SK-N-SH (cell line): Measurements from ENCODE around the gene NTSR2. TPM values are rescaled to one million over a fixed set of nuclear protein-coding genes. Genes with fewer than 3 reads are reported as not detected.

Source experiments
- CTCF ChIA-PET: fragments of 300-600, 350-600 bp; formaldehyde crosslinking; extraction: SDS; loops from one replicate; lab custom pipeline; 2021; lab: Yijun Ruan, JAX
- POLR2A ChIA-PET: fragments of 350-600 bp; sonication (Branson Sonifier 250); formaldehyde crosslinking; extraction: SDS; loops from one replicate; lab custom pipeline; 2020; ENCODE audit warnings: antibody characterized with exemption, inconsistent platforms; lab: Yijun Ruan, JAX
- DNase-seq: peaks from one replicate; pipeline ENCODE4 v3.0.0; 2012
- H2AFZ ChIP-seq: fragments of 200-600 bp; sonication (generic); 2 replicates; pipeline ENCODE4 v1.8.1; 2016; ENCODE audit warnings: antibody characterized with exemption, mild to moderate bottlenecking, low read depth
- H3F3A ChIP-seq: fragments of 200-600 bp; sonication (generic); replicated peaks from 2 replicates; pipeline ENCODE3; 2016; ENCODE audit warnings: antibody characterized with exemption, mild to moderate bottlenecking; ENCODE audit not compliant: insufficient read depth
- H3K27ac ChIP-seq, 2 experiments: fragments of 200-500 bp in 1 of 2; fragments of 200-600 bp in 1 of 2; sonication (Bioruptor generic) in 1 of 2; sonication (generic), shearing (Covaris generic) in 1 of 2; 2 replicates each; pipeline versions ENCODE4 v1.5.1 to v1.6.1; 2014 to 2016; ENCODE audit warnings: low read depth in 2 of 2, inconsistent platforms in 1 of 2, low read length in 1 of 2, mild to moderate bottlenecking in 1 of 2, mixed read lengths in 1 of 2
- H3K27me3 ChIP-seq: fragments of 200-600 bp; sonication (generic), shearing (Covaris generic); 2 replicates; pipeline ENCODE4 v1.6.1; 2016; ENCODE audit warnings: mixed run types; ENCODE audit not compliant: insufficient read depth
- H3K36me3 ChIP-seq, 2 experiments: fragments of 200-500 bp in 1 of 2; fragments of 200-600 bp in 1 of 2; sonication (Bioruptor generic) in 1 of 2; sonication (generic) in 1 of 2; replicated peaks in 1 of 2; 2 replicates each; pipeline versions ENCODE3 to v1.5.1; 2014 to 2016; ENCODE audit warnings: low read length in 1 of 2, mild to moderate bottlenecking in 1 of 2; ENCODE audit not compliant: insufficient read depth in 2 of 2, control insufficient read depth in 1 of 2
- H3K4me1 ChIP-seq, 2 experiments: fragments of 200-500 bp in 1 of 2; fragments of 200-600 bp in 1 of 2; sonication (Bioruptor generic) in 1 of 2; sonication (generic), shearing (Covaris generic) in 1 of 2; 2 replicates each; pipeline versions ENCODE4 v1.5.1 to v1.6.1; 2014 to 2016; ENCODE audit warnings: low read depth in 1 of 2, low read length in 1 of 2, mixed run types in 1 of 2; ENCODE audit not compliant: insufficient read depth in 2 of 2, control insufficient read depth in 1 of 2
- H3K4me2 ChIP-seq: fragments of 200-600 bp; sonication (generic), shearing (Covaris generic); 2 replicates; pipeline ENCODE4 v1.6.1; 2017; ENCODE audit warnings: mixed run types
- H3K4me3 ChIP-seq, 2 experiments: fragments of 200-500 bp in 1 of 2; fragments of 200-600 bp in 1 of 2; sonication (Bioruptor generic) in 1 of 2; sonication (generic), shearing (Covaris generic) in 1 of 2; 2 replicates each; pipeline versions ENCODE4 v1.5.1 to v1.8.1; 2014 to 2016; ENCODE audit warnings: low read depth in 2 of 2, inconsistent platforms in 1 of 2, low read length in 1 of 2, mild to moderate bottlenecking in 1 of 2, mixed read lengths in 1 of 2, moderate library complexity in 1 of 2
- H3K79me2 ChIP-seq: fragments of 200-600 bp; sonication (generic); 2 replicates; pipeline ENCODE4 v1.8.1; 2017; ENCODE audit warnings: mild to moderate bottlenecking; ENCODE audit not compliant: insufficient read depth
- H3K9ac ChIP-seq: fragments of 200-600 bp; sonication (generic); 2 replicates; pipeline ENCODE4 v1.6.1; 2017; ENCODE audit warnings: mixed run types
- H3K9me2 ChIP-seq: fragments of 200-600 bp; sonication (generic); 2 replicates; pipeline ENCODE4 v1.6.1; 2017; ENCODE audit warnings: mixed run types
- H3K9me3 ChIP-seq: fragments of 200-600 bp; sonication (generic); 2 replicates; pipeline ENCODE4 v1.6.1; 2017; ENCODE audit warnings: mixed run types, mild to moderate bottlenecking, moderate library complexity
- H4K20me1 ChIP-seq: fragments of 200-600 bp; sonication (generic); 2 replicates; pipeline ENCODE4 v1.6.1; 2017; ENCODE audit warnings: mild to moderate bottlenecking, mixed run types; ENCODE audit not compliant: insufficient read depth
- FOSL2 ChIP-seq: IDR thresholded peaks from 2 replicates; pipeline ENCODE4 v1.4.0; 2012; ENCODE audit warnings: low read depth, mild to moderate bottlenecking, moderate library complexity, borderline replicate concordance
- FOXJ3 ChIP-seq: sonication (generic); formaldehyde crosslinking; IDR thresholded peaks from 2 replicates; pipeline ENCODE4 v1.5.1; 2020; ENCODE audit warnings: mild to moderate bottlenecking, missing genetic modification reagents
- FOXM1 ChIP-seq: IDR thresholded peaks from 2 replicates; pipeline ENCODE4 v1.4.0; 2012; ENCODE audit warnings: low read depth, mild to moderate bottlenecking
- GABPA ChIP-seq: IDR thresholded peaks from 2 replicates; pipeline ENCODE4 v1.4.0; 2012; ENCODE audit warnings: low read depth, mild to moderate bottlenecking
- GATA2 ChIP-seq: sonication (generic); formaldehyde crosslinking; IDR thresholded peaks from 2 replicates; pipeline ENCODE4 v1.5.0; 2020; ENCODE audit warnings: mild to moderate bottlenecking, missing genetic modification reagents
- JUND ChIP-seq: IDR thresholded peaks from 2 replicates; pipeline ENCODE4 v1.4.0; 2012
- MEF2A ChIP-seq: IDR thresholded peaks from 2 replicates; pipeline ENCODE4 v1.4.0; 2012; ENCODE audit warnings: low read depth, borderline replicate concordance
- MXI1 ChIP-seq: IDR thresholded peaks from 2 replicates; pipeline ENCODE4 v1.6.1; 2012; ENCODE audit warnings: mild to moderate bottlenecking, low read depth, low read length, improper control_type of control experiment
- NFIC ChIP-seq: IDR thresholded peaks from 2 replicates; pipeline ENCODE4 v1.4.0; 2012; ENCODE audit warnings: borderline replicate concordance
- POLR2AphosphoS5 ChIP-seq: IDR thresholded peaks from 2 replicates; pipeline ENCODE4 v1.6.1; 2012; ENCODE audit warnings: low read depth, low read length
- RAD21 ChIP-seq: IDR thresholded peaks from 2 replicates; pipeline ENCODE4 v1.6.1; 2012; ENCODE audit warnings: mild to moderate bottlenecking, low read length
- RCOR1 ChIP-seq: fragments of 150-350 bp; IDR thresholded peaks from 2 replicates; pipeline ENCODE4 v1.6.1; 2017; ENCODE audit warnings: antibody characterized with exemption, low read length
- RXRA ChIP-seq: IDR thresholded peaks from 2 replicates; pipeline ENCODE4 v1.4.0; 2012; ENCODE audit warnings: low read depth, mild to moderate bottlenecking, borderline replicate concordance
- SMC3 ChIP-seq: IDR thresholded peaks from 2 replicates; pipeline ENCODE4 v1.6.1; 2012; ENCODE audit warnings: low read depth, low read length, improper control_type of control experiment
- TAF1 ChIP-seq: IDR thresholded peaks from 2 replicates; pipeline ENCODE4 v1.6.1; 2012; ENCODE audit warnings: low read depth, mild to moderate bottlenecking, low read length, moderate library complexity, borderline replicate concordance
- YY1 ChIP-seq: IDR thresholded peaks from 2 replicates; pipeline ENCODE4 v1.4.0; 2012; ENCODE audit warnings: low read depth, mild to moderate bottlenecking
- WGBS: methylation state at CpG from one replicate; pipeline ENCODE4 v1.1.6; 2017; ENCODE audit warnings: low lambda C conversion rate; 5-methylcytosine and 5-hydroxymethylcytosine counted together
- polyA plus RNA-seq, 3 experiments: library from polyadenylated mRNA; depleted of rRNA; stranded (reverse); fragments of >200 nt; gene quantifications; 2 replicates each; pipeline ENCODE4 v1.2.3, GENCODE V29; 2012
- TF ChIP-seq, protein P1 (sequence below): fragments of 150-350 bp; IDR thresholded peaks from 2 replicates; pipeline ENCODE4 v1.6.1; 2017; ENCODE audit warnings: antibody characterized with exemption, low read length, low read depth, borderline replicate concordance
- TF ChIP-seq, protein P2 (sequence below): fragments of 150-350 bp; IDR thresholded peaks from 2 replicates; pipeline ENCODE4 v1.6.1; 2016; ENCODE audit warnings: mild to moderate bottlenecking, low read depth, low read length
- TF ChIP-seq, protein P3 (sequence below): IDR thresholded peaks from 2 replicates; pipeline ENCODE4 v1.4.0; 2012; ENCODE audit warnings: low read depth, borderline replicate concordance
- TF ChIP-seq, protein P4 (sequence below): IDR thresholded peaks from 2 replicates; pipeline ENCODE4 v1.4.0; 2012; ENCODE audit warnings: low read depth
- TF ChIP-seq, protein P5 (sequence below): fragments of 200-600 bp; sonication (generic); IDR thresholded peaks from 2 replicates; pipeline ENCODE4 v1.6.1; 2017; ENCODE audit warnings: antibody characterized with exemption, mild to moderate bottlenecking, moderate library complexity

NTSR2 gene
- polyA plus RNA-seq, 1 of the 3 experiments (the other 2 are of a cell fraction), result not detected

DNA sequence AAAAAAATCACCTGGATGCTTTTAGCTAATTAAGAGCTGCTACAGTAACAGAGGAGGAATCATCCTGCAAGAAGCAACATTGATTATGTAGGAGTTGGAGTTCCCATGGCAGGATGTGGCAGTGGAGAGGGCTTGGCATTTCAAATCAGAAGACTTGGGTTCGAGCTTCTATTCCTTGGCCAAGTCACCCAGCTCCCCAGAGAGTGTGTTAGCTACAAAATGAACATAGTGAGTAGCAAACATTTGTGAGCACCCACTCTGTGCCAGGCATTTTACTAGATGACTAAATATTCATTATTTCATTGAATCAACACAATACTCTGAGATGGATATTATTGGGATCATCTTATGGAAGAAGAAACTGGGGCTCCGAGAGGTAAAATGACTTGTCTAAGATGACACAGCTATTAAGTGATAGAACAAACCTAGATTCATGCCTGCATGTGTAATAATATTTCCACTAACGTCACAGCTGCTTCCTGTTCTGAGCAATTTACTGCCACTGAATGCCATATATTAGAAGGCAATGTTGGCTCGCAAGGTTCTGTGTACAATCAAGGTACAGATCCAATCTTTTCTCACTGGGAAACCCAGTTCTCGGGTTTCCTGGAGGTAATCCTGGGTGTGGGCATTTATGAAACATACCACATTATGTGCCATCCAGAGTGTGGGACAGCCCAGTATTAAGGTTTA lies 18.0 kb downstream of the NTSR2 start:
- Histone ChIP-seq H3K27me3 (no peaks in the 10 kb centered on the region), H3K4me1 (no peaks in the 10 kb centered on the region), H3K4me3 (no peak overlapping the region), H3K36me3 (no peaks in the 10 kb centered on the region), H3K4me2 (no peak overlapping the region), H4K20me1 (no peaks in the 10 kb centered on the region), H3K9me2 (no peaks in the 10 kb centered on the region), H3K27ac (no peak overlapping the region), H3K9ac (no peak overlapping the region), H2AFZ (no peak overlapping the region), H3K9me3 (no peaks in the 10 kb centered on the region), H3F3A (no peaks in the 10 kb centered on the region), H3K79me2 (no peaks in the 10 kb centered on the region)
- ChIA-PET CTCF (interaction anchor here (0.9 to 6.1 kb wide), 9 partner anchors 11 to 132 kb away, joined by 3 to 28 read pairs (median 5); no protein-coding TSS in a partner anchor), POLR2A (no interaction called here)
- WGBS, result 68% methylated on average over 5 of the region's 5 CpGs
- TF ChIP-seq GATA2 (CRISPR knock-in tag) (no peak), JUND (no peak), YY1 (no peak), SMC3 (no peak), RAD21 (no peak), POLR2AphosphoS5 (no peak), GABPA (no peak), FOSL2 (no peak), FOXJ3 (no peak)
- TF ChIP-seq, protein P1, sequence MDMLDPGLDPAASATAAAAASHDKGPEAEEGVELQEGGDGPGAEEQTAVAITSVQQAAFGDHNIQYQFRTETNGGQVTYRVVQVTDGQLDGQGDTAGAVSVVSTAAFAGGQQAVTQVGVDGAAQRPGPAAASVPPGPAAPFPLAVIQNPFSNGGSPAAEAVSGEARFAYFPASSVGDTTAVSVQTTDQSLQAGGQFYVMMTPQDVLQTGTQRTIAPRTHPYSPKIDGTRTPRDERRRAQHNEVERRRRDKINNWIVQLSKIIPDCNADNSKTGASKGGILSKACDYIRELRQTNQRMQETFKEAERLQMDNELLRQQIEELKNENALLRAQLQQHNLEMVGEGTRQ, result no peak
- TF ChIP-seq, protein P2, sequence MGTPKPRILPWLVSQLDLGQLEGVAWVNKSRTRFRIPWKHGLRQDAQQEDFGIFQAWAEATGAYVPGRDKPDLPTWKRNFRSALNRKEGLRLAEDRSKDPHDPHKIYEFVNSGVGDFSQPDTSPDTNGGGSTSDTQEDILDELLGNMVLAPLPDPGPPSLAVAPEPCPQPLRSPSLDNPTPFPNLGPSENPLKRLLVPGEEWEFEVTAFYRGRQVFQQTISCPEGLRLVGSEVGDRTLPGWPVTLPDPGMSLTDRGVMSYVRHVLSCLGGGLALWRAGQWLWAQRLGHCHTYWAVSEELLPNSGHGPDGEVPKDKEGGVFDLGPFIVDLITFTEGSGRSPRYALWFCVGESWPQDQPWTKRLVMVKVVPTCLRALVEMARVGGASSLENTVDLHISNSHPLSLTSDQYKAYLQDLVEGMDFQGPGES, result no peak
- TF ChIP-seq, protein P3, sequence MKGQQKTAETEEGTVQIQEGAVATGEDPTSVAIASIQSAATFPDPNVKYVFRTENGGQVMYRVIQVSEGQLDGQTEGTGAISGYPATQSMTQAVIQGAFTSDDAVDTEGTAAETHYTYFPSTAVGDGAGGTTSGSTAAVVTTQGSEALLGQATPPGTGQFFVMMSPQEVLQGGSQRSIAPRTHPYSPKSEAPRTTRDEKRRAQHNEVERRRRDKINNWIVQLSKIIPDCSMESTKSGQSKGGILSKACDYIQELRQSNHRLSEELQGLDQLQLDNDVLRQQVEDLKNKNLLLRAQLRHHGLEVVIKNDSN, result no peak
- TF ChIP-seq, protein P4, sequence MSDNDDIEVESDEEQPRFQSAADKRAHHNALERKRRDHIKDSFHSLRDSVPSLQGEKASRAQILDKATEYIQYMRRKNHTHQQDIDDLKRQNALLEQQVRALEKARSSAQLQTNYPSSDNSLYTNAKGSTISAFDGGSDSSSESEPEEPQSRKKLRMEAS, result no peak
- no peak for DNase-seq

DNA sequence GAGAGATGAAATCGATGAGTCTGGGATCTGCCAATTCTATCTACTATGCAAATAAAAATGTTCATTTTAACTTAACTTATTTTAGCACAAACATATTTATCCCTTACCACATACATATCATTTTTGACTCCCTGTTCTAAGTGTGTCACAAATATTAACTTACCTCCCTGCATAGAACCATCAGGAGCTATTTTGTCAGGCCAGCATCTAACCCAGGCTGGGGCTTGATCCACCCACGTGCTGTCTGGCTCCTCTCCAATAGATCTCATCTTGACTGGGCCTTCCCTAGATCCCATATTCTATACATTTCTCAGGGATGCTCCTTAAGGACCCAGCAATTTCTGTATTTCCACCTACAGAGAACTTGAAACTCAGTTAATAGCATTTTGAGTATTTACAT lies 20.9 kb downstream of the NTSR2 start:
- Histone ChIP-seq H3K79me2 (no peaks in the 10 kb centered on the region), H4K20me1 (no peaks in the 10 kb centered on the region), H3K27ac (no peak overlapping the region), H3K4me3 (no peak overlapping the region), H3K4me1 (no peaks in the 10 kb centered on the region), H3F3A (no peaks in the 10 kb centered on the region), H3K4me2 (no peak overlapping the region), H3K27me3 (no peaks in the 10 kb centered on the region), H2AFZ (no peak overlapping the region), H3K9me3 (no peaks in the 10 kb centered on the region), H3K9me2 (no peaks in the 10 kb centered on the region), H3K9ac (no peak overlapping the region), H3K36me3 (no peaks in the 10 kb centered on the region)
- 52% methylated on average over 2 of the region's 2 CpGs for WGBS
- ChIA-PET CTCF (interaction anchor here (1.0 to 6.1 kb wide), 4 partner anchors 32 to 136 kb away, joined by 3 to 28 read pairs (median 5); no protein-coding TSS in a partner anchor), POLR2A (no interaction called here)
- DNase-seq, result no peak
- TF ChIP-seq NFIC, result no peak
- TF ChIP-seq TAF1, result no peak
- TF ChIP-seq, protein P2, result no peak
- no peak for TF ChIP-seq MXI1
- no peak for TF ChIP-seq RXRA
- TF ChIP-seq RCOR1, result no peak
- TF ChIP-seq MEF2A, result no peak
- TF ChIP-seq GATA2 (CRISPR knock-in tag), result no peak
- no peak for TF ChIP-seq GABPA
- TF ChIP-seq FOXM1, result no peak
- TF ChIP-seq, protein P5, sequence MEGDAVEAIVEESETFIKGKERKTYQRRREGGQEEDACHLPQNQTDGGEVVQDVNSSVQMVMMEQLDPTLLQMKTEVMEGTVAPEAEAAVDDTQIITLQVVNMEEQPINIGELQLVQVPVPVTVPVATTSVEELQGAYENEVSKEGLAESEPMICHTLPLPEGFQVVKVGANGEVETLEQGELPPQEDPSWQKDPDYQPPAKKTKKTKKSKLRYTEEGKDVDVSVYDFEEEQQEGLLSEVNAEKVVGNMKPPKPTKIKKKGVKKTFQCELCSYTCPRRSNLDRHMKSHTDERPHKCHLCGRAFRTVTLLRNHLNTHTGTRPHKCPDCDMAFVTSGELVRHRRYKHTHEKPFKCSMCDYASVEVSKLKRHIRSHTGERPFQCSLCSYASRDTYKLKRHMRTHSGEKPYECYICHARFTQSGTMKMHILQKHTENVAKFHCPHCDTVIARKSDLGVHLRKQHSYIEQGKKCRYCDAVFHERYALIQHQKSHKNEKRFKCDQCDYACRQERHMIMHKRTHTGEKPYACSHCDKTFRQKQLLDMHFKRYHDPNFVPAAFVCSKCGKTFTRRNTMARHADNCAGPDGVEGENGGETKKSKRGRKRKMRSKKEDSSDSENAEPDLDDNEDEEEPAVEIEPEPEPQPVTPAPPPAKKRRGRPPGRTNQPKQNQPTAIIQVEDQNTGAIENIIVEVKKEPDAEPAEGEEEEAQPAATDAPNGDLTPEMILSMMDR, result no peak
